Neural cell (in vitro differentiated cells): ENCODE results near the gene BANP. TPM values are rescaled to one million over a fixed set of nuclear protein-coding genes. Genes with fewer than 3 reads are reported as not detected.
"Not testable (repeated sequence)": the region's sequence is repeated elsewhere in the genome, so short reads cannot be mapped to it uniquely, and the experiment has no call there.

Experiments
- H2AFZ ChIP-seq: fragments of 200-600, 300-800 bp; sonication (generic), shearing (Covaris generic); 2 replicates; pipeline ENCODE4 v1.6.0; 2014; ENCODE audit warnings: low read depth, mild to moderate bottlenecking, antibody characterized with exemption, low read length, moderate library complexity
- H3F3A ChIP-seq: fragments of 200-600 bp; shearing (Covaris generic); 2 replicates; pipeline ENCODE4 v1.6.1; 2016; ENCODE audit warnings: mild to moderate bottlenecking, moderate library complexity, mixed read lengths, antibody characterized with exemption, low read length; ENCODE audit not compliant: insufficient read depth, poor library complexity, severe bottlenecking
- H3K27ac ChIP-seq: fragments of 200-600, 300-800 bp; sonication (generic), shearing (Covaris generic); 2 replicates; pipeline ENCODE4 v1.5.1; 2014; ENCODE audit warnings: mild to moderate bottlenecking, low read length, moderate library complexity
- H3K27me3 ChIP-seq: fragments of 300-800, 200-600 bp; sonication (generic), shearing (Covaris generic); 2 replicates; pipeline ENCODE4 v1.6.0; 2014; ENCODE audit warnings: mild to moderate bottlenecking, low read depth, low read length, moderate library complexity; ENCODE audit not compliant: insufficient read depth
- H3K36me3 ChIP-seq: fragments of 300-800, 200-600 bp; sonication (generic), shearing (Covaris generic); 2 replicates; pipeline ENCODE4 v1.5.1; 2014; ENCODE audit warnings: mild to moderate bottlenecking, antibody characterized with exemption, low read length, moderate library complexity; ENCODE audit not compliant: insufficient read depth
- H3K4me2 ChIP-seq: fragments of 300-800, 200-600 bp; sonication (generic), shearing (Covaris generic); 2 replicates; pipeline ENCODE4 v1.6.0; 2014; ENCODE audit warnings: mild to moderate bottlenecking, low read length
- H3K4me3 ChIP-seq: fragments of 300-800, 200-600 bp; sonication (generic), shearing (Covaris generic); 2 replicates; pipeline ENCODE4 v1.5.1; 2014; ENCODE audit warnings: mild to moderate bottlenecking, low read length, moderate library complexity
- H3K79me2 ChIP-seq: fragments of 200-600 bp; shearing (Covaris generic); replicated peaks from 2 replicates; pipeline ENCODE4 v1.6.0; 2014; ENCODE audit warnings: mild to moderate bottlenecking, low read length, moderate library complexity; ENCODE audit not compliant: insufficient read depth
- H3K9ac ChIP-seq: fragments of 300-800, 200-600 bp; sonication (generic), shearing (Covaris generic); 2 replicates; pipeline ENCODE4 v1.6.1; 2016; ENCODE audit warnings: mild to moderate bottlenecking, low read length, mixed read lengths
- H3K9me2 ChIP-seq: fragments of 200-600 bp; shearing (Covaris generic); 2 replicates; pipeline ENCODE4 v1.6.1; 2016; ENCODE audit warnings: mild to moderate bottlenecking, low read length, mixed read lengths; ENCODE audit not compliant: insufficient read depth
- H3K9me3 ChIP-seq: fragments of 200-600, 300-800 bp; sonication (generic), shearing (Covaris generic); 2 replicates; pipeline ENCODE4 v1.6.1; 2016; ENCODE audit warnings: mild to moderate bottlenecking, mixed run types, low read length, moderate library complexity, mixed read lengths
- H4K20me1 ChIP-seq: fragments of 200-600 bp; shearing (Covaris generic); 2 replicates; pipeline ENCODE4 v1.6.1; 2016; ENCODE audit warnings: mild to moderate bottlenecking, mixed run types; ENCODE audit not compliant: insufficient read depth
- CTCF ChIP-seq: fragments of 450-650 bp; IDR thresholded peaks from 2 replicates; pipeline ENCODE4 v1.5.1; 2014; ENCODE audit warnings: antibody characterized with exemption, mild to moderate bottlenecking, moderate library complexity; ENCODE audit not compliant: poor library complexity, severe bottlenecking
- RAD21 ChIP-seq: fragments of 450-650 bp; conservative IDR thresholded peaks from 2 replicates; pipeline ENCODE4 v1.6.1; 2014; ENCODE audit warnings: antibody characterized with exemption, mild to moderate bottlenecking, moderate library complexity
- SMC3 ChIP-seq: fragments of 450-650 bp; conservative IDR thresholded peaks from 2 replicates; pipeline ENCODE4 v1.6.1; 2014; ENCODE audit warnings: antibody characterized with exemption, mild to moderate bottlenecking, moderate library complexity; ENCODE audit not compliant: poor library complexity
- polyA plus RNA-seq: library from polyadenylated mRNA; depleted of rRNA; stranded (reverse); fragments of >200 nt; gene quantifications from 2 replicates; pipeline ENCODE4 v1.2.3, GENCODE V29; 2014

BANP gene
- polyA plus RNA-seq, 1 donor from 2014 or later: 20.6 TPM

DNA sequence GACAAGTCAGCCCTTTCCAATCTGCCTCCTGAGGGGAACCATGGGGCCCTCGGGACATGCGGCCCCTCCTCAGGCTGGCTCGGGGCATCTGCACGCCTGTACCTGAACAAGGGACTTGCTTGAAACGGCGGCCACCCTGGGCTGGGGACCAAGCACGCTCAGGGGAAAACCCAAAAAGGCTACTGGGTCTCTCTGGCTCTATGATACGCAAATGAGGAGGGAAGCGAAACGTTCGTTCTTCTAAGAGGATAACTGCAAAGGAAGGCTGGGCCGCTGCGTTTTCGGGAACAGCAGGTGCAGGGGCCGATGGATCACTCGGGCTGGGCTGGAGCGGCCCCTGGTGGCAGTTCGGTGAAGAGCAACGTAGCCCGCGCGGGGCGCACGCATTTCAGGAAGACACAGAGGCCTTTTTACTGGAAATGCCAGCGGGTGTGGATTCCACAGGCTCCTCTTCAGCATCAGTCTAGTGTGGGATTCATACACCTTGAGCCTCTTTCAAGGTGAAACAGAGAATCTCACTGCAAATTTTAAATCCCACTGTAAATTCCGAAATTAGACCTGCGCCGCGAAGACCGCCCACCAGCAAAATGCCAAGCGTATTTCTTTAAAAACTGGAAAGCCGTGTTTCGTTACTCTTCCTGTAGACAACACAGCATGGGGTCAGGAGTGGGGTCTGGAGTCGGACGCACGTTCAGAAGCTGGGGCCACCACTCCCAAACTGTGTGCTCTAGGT, 41.9 kb upstream of the BANP start:
- not testable (repeated sequence) for H3K79me2 ChIP-seq, H3K27me3 ChIP-seq, H3K27ac ChIP-seq, H3K4me2 ChIP-seq, H4K20me1 ChIP-seq, H3K9ac ChIP-seq, H3F3A ChIP-seq, H3K36me3 ChIP-seq, H3K9me2 ChIP-seq, H3K9me3 ChIP-seq, H3K4me3 ChIP-seq, H2AFZ ChIP-seq
- TF ChIP-seq CTCF (peak; percentile 66), RAD21 (peak; percentile 63), SMC3 (peak; percentile 59)

DNA sequence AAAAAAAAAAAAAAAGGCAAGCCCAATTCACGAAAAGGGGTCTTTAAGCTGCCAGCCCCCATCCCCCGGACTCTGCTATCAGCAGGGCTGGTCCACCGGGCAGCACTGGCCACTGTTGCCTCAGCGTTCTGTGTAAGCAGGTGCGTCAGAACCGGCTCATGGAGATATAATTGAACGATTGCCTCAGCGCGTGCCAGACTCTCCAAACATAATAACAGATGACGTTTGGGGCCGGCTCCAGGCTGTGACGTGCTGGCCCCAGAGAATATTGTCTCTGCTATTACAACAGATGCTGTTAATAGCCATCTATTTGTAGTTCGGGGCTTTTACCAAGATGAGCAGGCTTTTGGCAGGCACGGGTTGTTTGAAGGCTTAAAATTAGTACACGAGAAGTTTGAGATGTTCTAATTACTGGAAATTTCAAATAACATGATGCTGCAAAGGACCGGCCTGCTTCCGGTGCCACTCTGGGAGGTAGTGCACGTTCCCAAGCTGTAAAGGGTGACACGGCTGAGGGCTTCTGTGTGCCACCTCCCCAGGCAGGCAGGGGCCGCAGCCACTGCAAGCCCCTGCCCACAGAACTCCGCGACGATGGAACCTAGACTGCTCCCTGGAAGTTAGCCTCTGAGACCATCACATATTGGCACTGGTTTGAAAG, 40.0 kb upstream of the BANP start:
- not testable (repeated sequence) for H4K20me1 ChIP-seq, H3K27ac ChIP-seq, H3F3A ChIP-seq, H3K36me3 ChIP-seq, H3K4me3 ChIP-seq, H3K9me3 ChIP-seq, H3K9me2 ChIP-seq, H3K27me3 ChIP-seq, H3K9ac ChIP-seq, H3K4me2 ChIP-seq, H3K79me2 ChIP-seq, H2AFZ ChIP-seq

GRCh38 chr16:87912691-87913090, 38.5 kb upstream of the BANP start:
- H3K36me3 ChIP-seq, H3K27me3 ChIP-seq, H2AFZ ChIP-seq, H3K27ac ChIP-seq, H3K9me2 ChIP-seq, H3F3A ChIP-seq, H3K79me2 ChIP-seq, H3K4me3 ChIP-seq, H3K9ac ChIP-seq, H3K4me2 ChIP-seq, H3K9me3 ChIP-seq, H4K20me1 ChIP-seq: not testable (repeated sequence)

DNA sequence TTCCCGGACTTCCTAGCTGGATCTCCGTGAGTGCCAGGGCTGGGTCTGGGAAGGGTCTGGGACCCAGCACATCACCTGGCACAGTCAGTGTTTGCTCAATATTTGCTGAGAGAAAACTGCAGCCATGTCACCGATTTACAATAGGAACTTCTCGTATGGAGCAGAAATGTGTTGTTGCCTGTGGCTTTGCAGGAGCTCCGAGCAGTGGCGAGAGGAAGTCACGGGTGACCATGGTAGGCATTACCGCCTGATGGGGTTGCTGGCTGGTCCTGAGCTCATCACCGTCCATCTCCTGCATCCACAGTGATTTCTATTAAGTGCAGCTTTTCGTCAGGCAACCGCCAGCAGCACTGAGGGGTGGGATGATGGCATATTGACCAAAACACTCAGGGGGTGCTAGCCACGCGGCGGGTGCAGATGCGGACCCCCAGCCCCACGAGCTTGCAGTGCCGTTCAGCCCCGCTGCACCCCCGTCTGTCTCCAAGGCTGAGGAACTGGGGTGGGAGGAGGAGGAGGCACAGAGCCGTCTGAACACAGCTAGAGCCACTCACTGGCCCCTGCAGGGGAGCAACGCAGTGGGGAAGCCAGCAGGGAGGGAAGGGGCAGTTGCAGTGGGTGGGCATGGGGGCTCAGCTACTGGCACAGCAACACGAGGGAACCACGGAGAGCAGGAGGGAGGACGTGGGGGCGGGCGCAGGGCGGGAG, 37.1 kb upstream of the BANP start:
- H3K9me3 ChIP-seq, H3K9me2 ChIP-seq, H3K9ac ChIP-seq, H2AFZ ChIP-seq, H3K79me2 ChIP-seq, H3K4me2 ChIP-seq, H3K4me3 ChIP-seq, H3K36me3 ChIP-seq, H3F3A ChIP-seq, H3K27ac ChIP-seq, H3K27me3 ChIP-seq, H4K20me1 ChIP-seq: not testable (repeated sequence)
